Measurements from ENCODE around the gene SLC44A1. TPM values are rescaled to one million over a fixed set of nuclear protein-coding genes. Genes with fewer than 3 reads are reported as not detected.

The SLC44A1 gene
- total RNA-seq, 1 donor from 2014 or later, result 48.7 TPM

GRCh38 chr9:105357937-105358336, 113.5 kb downstream of the SLC44A1 start:
- Mint-ChIP-seq H3K4me1 (ENCODE audit: low read depth) (no peaks in the 10 kb centered on the region), H3K27me3 (no peaks in the 10 kb centered on the region), H3K9me3 (ENCODE audit: low read depth) (peaks cover 4% of the 10 kb centered on the region), H3K27ac (no peak overlapping the region), H3K4me3 (ENCODE audit: low read depth) (no peak overlapping the region), H3K36me3 (ENCODE audit: insufficient read depth) (peaks cover 11% of the 10 kb centered on the region)
- DNase-seq (ENCODE audit: low spot score, unreplicated experiment), result no peak
- TF ChIP-seq CTCF (IDR thresholded peaks at IDR 0.05; ENCODE audit: unreplicated experiment), result no peak

- H3K27ac Mint-ChIP-seq, result no peak overlapping the region
- no peaks in the 10 kb centered on the region for H3K4me1 Mint-ChIP-seq (ENCODE audit: low read depth)
- H3K36me3 Mint-ChIP-seq (ENCODE audit: insufficient read depth), result peaks cover 12% of the 10 kb centered on the region
These were observed 115.4 kb downstream of the SLC44A1 start for GRCh38 chr9:105359892-105360291.

GRCh38 chr9:105360344-105360743, 115.9 kb downstream of the SLC44A1 start:
- no peak overlapping the region for H3K4me3 Mint-ChIP-seq (ENCODE audit: low read depth)
- no peak for DNase-seq (ENCODE audit: low spot score, unreplicated experiment)
- no peaks in the 10 kb centered on the region for H3K4me1 Mint-ChIP-seq (ENCODE audit: low read depth)
- no peak overlapping the region for H3K27ac Mint-ChIP-seq
- TF ChIP-seq CTCF (IDR thresholded peaks at IDR 0.05; ENCODE audit: unreplicated experiment), result no peak
- H3K27me3 Mint-ChIP-seq, result no peaks in the 10 kb centered on the region
- H3K36me3 Mint-ChIP-seq (ENCODE audit: insufficient read depth), result peaks cover 12% of the 10 kb centered on the region
- no peaks in the 10 kb centered on the region for H3K9me3 Mint-ChIP-seq (ENCODE audit: low read depth)

More at GRCh38 chr9:105359892-105360291, 115.4 kb downstream of the SLC44A1 start:
- no peaks in the 10 kb centered on the region for H3K27me3 Mint-ChIP-seq
- TF ChIP-seq CTCF (IDR thresholded peaks at IDR 0.05; ENCODE audit: unreplicated experiment), result no peak
- H3K9me3 Mint-ChIP-seq (ENCODE audit: low read depth), result no peaks in the 10 kb centered on the region
- no peak for DNase-seq (ENCODE audit: low spot score, unreplicated experiment)
- no peak overlapping the region for H3K4me3 Mint-ChIP-seq (ENCODE audit: low read depth)

- Mint-ChIP-seq H3K9me3 (ENCODE audit: low read depth) (no peaks in the 10 kb centered on the region), H3K27me3 (no peaks in the 10 kb centered on the region), H3K4me1 (ENCODE audit: low read depth) (no peaks in the 10 kb centered on the region), H3K4me3 (ENCODE audit: low read depth) (no peak overlapping the region), H3K36me3 (ENCODE audit: insufficient read depth) (peaks cover 17% of the 10 kb centered on the region), H3K27ac (no peak overlapping the region)
- no peak for TF ChIP-seq CTCF (IDR thresholded peaks at IDR 0.05; ENCODE audit: unreplicated experiment)
- no peak for DNase-seq (ENCODE audit: low spot score, unreplicated experiment)
These were observed 117.4 kb downstream of the SLC44A1 start for GRCh38 chr9:105361873-105362272.

GRCh38 chr9:105362470-105362869, 118.0 kb downstream of the SLC44A1 start:
- Mint-ChIP-seq H3K9me3 (ENCODE audit: low read depth) (no peaks in the 10 kb centered on the region), H3K36me3 (ENCODE audit: insufficient read depth) (peaks cover 17% of the 10 kb centered on the region), H3K27ac (no peak overlapping the region), H3K4me3 (ENCODE audit: low read depth) (no peak overlapping the region), H3K27me3 (no peaks in the 10 kb centered on the region), H3K4me1 (ENCODE audit: low read depth) (no peaks in the 10 kb centered on the region)
- DNase-seq (ENCODE audit: low spot score, unreplicated experiment), result no peak
- TF ChIP-seq CTCF (IDR thresholded peaks at IDR 0.05; ENCODE audit: unreplicated experiment), result no peak
